Measurements from ENCODE around the gene NR2F1. TPM values are rescaled to one million over a fixed set of nuclear protein-coding genes. Genes with fewer than 3 reads are reported as not detected.

NR2F1 gene
- total RNA-seq, 4 donors from 2014 or later: 25.8 to 43.3 (median 37.5) TPM

DNA sequence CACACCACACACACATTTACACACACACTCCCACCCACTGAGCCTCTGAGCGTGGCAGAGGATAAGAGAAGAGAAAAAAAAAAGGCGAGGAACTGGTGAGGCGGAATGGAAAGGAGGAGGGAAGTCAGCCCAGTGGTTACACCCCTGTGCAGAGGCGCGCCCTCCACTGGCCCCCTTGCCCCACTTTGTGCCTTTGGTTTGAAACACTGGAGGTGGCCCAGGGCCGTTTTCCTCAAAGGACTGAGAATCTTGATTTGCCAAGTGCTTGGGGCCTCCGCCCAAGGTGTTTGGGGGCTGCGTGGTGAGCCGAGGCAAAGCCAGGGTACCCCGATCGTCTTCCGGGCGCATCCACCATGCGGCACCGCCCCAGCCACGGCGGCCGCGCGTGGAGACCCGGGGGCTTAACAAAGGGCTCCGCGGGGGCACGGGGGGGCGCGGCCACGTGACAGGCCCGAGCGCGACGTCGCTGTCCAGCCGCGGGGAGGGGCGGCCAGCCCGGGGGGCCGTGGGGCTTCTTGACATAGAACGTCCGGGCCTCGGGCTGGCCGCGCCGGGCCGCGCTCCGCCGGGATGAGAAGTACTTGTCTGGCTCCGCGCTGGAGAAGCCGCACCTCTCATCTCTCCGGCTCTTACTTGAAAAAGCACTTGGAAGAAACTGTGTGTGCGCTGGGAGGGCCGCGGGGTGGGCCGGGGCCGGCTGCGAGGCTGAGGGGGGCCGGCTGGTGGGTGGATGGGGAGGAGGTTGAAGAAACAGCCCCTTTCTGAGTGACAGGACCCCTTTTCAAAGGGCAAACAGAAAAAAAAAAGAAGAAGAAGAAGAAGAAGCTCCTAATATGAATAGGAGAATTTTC, 21.0 kb downstream of the NR2F1 start:
- Histone ChIP-seq H3K27ac (no peak overlapping the region), H3K4me3 (replicated peaks in 1 of 3) (peak overlapping the region in 1 of 3 donors; percentile 7), H3K27me3 (peaks cover 57% of the 10 kb centered on the region), H3K9me3 (no peaks in the 10 kb centered on the region), H3K36me3 (no peaks in the 10 kb centered on the region), H3K4me1 (peaks cover 0 to 17% of the 10 kb centered on the region in 2 donors)
- 10 to 20% methylated on average over 19 to 58 of the region's 58 CpGs for WGBS, 2 donors
- intact Hi-C loops (cut with DNase I): loop anchor here (10.0 kb wide), 1 partner anchor 301 kb away; no protein-coding TSS in a partner anchor
- TF ChIP-seq CTCF (IDR thresholded peaks at IDR 0.05) (no peak), POLR2A (IDR thresholded peaks at IDR 0.05) (no peak)
- DNase-seq: peak in 1 of 2 donors; percentile 35

DNA sequence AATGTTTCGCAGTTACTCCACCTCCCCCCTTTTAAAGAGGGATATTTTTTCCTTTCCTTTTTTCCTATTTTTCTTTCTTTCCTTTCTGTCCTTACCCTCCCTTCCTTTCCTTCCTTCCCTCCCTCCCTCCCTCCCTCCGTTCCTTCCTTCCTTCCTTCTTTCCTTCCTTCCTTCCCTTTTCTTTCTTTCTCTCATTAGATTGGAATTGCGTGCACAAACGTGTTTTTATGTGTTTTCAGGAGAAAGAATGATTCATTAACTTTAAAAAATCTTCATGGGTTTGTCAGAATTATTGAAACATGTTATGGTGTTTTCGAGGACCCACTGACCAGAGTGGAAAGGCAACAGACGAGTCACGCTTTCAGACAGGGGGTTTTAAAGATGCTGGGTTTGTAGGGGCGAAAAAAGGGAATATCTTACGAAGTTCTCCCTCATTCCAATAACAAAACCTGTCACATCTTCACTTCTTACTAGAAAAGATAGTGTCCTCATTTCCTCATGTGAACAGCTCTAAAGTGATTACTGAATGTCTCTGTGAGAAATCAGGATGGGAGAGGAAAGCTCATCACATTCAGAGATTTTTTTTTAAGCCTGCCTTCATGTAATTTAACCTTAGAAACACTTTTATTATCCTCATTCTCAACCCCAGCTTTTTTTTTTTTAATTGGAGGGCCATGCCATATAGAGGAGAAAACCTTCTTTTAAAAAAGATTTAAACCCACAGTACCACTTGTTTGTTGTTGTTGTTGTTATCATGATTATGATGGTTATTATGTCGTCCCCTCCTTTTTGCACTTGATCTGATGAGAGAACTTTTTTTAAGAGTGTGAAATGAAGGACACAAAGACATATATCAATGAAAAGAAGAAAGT, 21.9 kb downstream of the NR2F1 start:
- Histone ChIP-seq H3K27ac (no peak overlapping the region), H3K27me3 (peaks cover 57% of the 10 kb centered on the region)
- TF ChIP-seq POLR2A (IDR thresholded peaks at IDR 0.05) (no peak), CTCF (IDR thresholded peaks at IDR 0.05) (no peak)

GRCh38 chr5:93606382-93606752, 23.3 kb downstream of the NR2F1 start:
- Histone ChIP-seq H3K4me1 (peaks cover 0 to 17% of the 10 kb centered on the region in 2 donors), H3K27ac (no peak overlapping the region), H3K36me3 (no peaks in the 10 kb centered on the region), H3K9me3 (no peaks in the 10 kb centered on the region), H3K27me3 (peaks cover 60% of the 10 kb centered on the region), H3K4me3 (replicated peaks in 1 of 3) (no peak overlapping the region)
- TF ChIP-seq POLR2A (IDR thresholded peaks at IDR 0.05): no peak
- no peak for TF ChIP-seq CTCF (IDR thresholded peaks at IDR 0.05)
- intact Hi-C loops (cut with DNase I): loop anchor here (10.0 kb wide), 1 partner anchor 298 kb away; no protein-coding TSS in a partner anchor
- DNase-seq: no peak

More for the DNA sequence above, 21.9 kb downstream of the NR2F1 start:
- intact Hi-C loops (cut with DNase I): loop anchor here (10.0 kb wide), 1 partner anchor 300 kb away; no protein-coding TSS in a partner anchor
- peaks cover 0 to 17% of the 10 kb centered on the region in 2 donors for H3K4me1 ChIP-seq
- no peaks in the 10 kb centered on the region for H3K36me3 ChIP-seq
- H3K9me3 ChIP-seq: no peaks in the 10 kb centered on the region
- WGBS, 2 donors: 37 to 40% methylated on average over 10 of the region's 10 CpGs
- H3K4me3 ChIP-seq (replicated peaks in 1 of 3): no peak overlapping the region
- no peak for DNase-seq

- no peaks in the 10 kb centered on the region for H3K36me3 ChIP-seq
- peaks cover 61% of the 10 kb centered on the region for H3K27me3 ChIP-seq
- DNase-seq: peak; percentile 37 to 42
- no peak for TF ChIP-seq POLR2A (IDR thresholded peaks at IDR 0.05)
- peak in 3 of 6 experiments; percentile 33 to 53 (median 45) for TF ChIP-seq CTCF (IDR thresholded peaks at IDR 0.05)
- peaks cover 0 to 25% of the 10 kb centered on the region in 2 donors for H3K4me1 ChIP-seq
- intact Hi-C loops (cut with DNase I): loop anchor here (10.0 kb wide), 1 partner anchor 297 kb away; no protein-coding TSS in a partner anchor
- H3K4me3 ChIP-seq (replicated peaks in 1 of 3): no peak overlapping the region
- 12 to 16% methylated on average over 19 of the region's 19 CpGs for WGBS, 2 donors
- H3K9me3 ChIP-seq: no peaks in the 10 kb centered on the region
- H3K27ac ChIP-seq: no peak overlapping the region
Observed at GRCh38 chr5:93607367-93608258, 24.6 kb downstream of the NR2F1 start.

All from thyroid gland (tissue), 4 donors.